HCT116 (cell line): Measurements from ENCODE around the gene CPA4.

ENCODE experiments used
- CBX3 ChIP-seq: IDR thresholded peaks from 2 replicates; pipeline ENCODE4 v1.6.1; 2012; ENCODE audit warnings: low read depth
- CEBPB ChIP-seq: IDR thresholded peaks from 2 replicates; pipeline ENCODE4 v1.6.1; 2012; ENCODE audit warnings: low read depth
- ELF1 ChIP-seq: IDR thresholded peaks from 2 replicates; pipeline ENCODE4 v1.6.1; 2012; ENCODE audit warnings: low read depth, borderline replicate concordance
- EZH2 ChIP-seq: fragments of 200-600 bp; sonication (generic); IDR thresholded peaks from 2 replicates; pipeline ENCODE4 v1.6.1; 2017; ENCODE audit warnings: antibody characterized with exemption, mixed run types
- FOSL1 ChIP-seq: IDR thresholded peaks from 2 replicates; pipeline ENCODE4 v1.6.1; 2012; ENCODE audit warnings: low read depth
- JUND ChIP-seq: IDR thresholded peaks from 2 replicates; pipeline ENCODE4 v1.6.1; 2012
- POLR2A ChIP-seq: IDR thresholded peaks from 2 replicates; pipeline ENCODE4 v1.7.0; 2011; ENCODE audit warnings: borderline replicate concordance; ENCODE audit not compliant: insufficient read depth, insufficient read length; ENCODE audit errors: extremely low read depth
- SP1 ChIP-seq: IDR thresholded peaks from 2 replicates; pipeline ENCODE4 v1.6.1; 2012; ENCODE audit warnings: low read depth
- SRF ChIP-seq: IDR thresholded peaks from 2 replicates; pipeline ENCODE4 v1.6.1; 2012; ENCODE audit warnings: low read depth
- TCF7L2 ChIP-seq: IDR thresholded peaks from 2 replicates; pipeline ENCODE4 v1.7.0; 2011; ENCODE audit warnings: borderline replicate concordance, inconsistent platforms; ENCODE audit not compliant: insufficient read depth, insufficient read length; ENCODE audit errors: extremely low read depth
- YY1 ChIP-seq: IDR thresholded peaks from 2 replicates; pipeline ENCODE4 v1.6.1; 2011; ENCODE audit warnings: low read length, low read depth, moderate library complexity, mild to moderate bottlenecking; ENCODE audit not compliant: insufficient replicate concordance; ENCODE audit errors: extremely low read depth
- TF ChIP-seq, protein P1 (sequence below), 3 experiments: fragments of 200-600 bp in 1 of 3; sonication (generic) in 1 of 3; IDR thresholded peaks in 2 of 3; conservative IDR thresholded peaks in 1 of 3; 2 replicates each; pipeline ENCODE4 v1.5.1; 2012 to 2017; ENCODE audit warnings: low read depth in 2 of 3, low read length in 2 of 3, antibody characterized with exemption in 1 of 3, borderline replicate concordance in 1 of 3, control low read depth in 1 of 3, mild to moderate bottlenecking in 1 of 3, mixed read lengths in 1 of 3, mixed run types in 1 of 3, moderate library complexity in 1 of 3; ENCODE audit not compliant: insufficient read depth in 1 of 3
- TF ChIP-seq, protein P2 (sequence below): IDR thresholded peaks from 2 replicates; pipeline ENCODE4 v1.6.1; 2012; ENCODE audit warnings: low read depth
- TF ChIP-seq, protein P3 (sequence below): IDR thresholded peaks from 2 replicates; pipeline ENCODE4 v1.6.1; 2012

DNA sequence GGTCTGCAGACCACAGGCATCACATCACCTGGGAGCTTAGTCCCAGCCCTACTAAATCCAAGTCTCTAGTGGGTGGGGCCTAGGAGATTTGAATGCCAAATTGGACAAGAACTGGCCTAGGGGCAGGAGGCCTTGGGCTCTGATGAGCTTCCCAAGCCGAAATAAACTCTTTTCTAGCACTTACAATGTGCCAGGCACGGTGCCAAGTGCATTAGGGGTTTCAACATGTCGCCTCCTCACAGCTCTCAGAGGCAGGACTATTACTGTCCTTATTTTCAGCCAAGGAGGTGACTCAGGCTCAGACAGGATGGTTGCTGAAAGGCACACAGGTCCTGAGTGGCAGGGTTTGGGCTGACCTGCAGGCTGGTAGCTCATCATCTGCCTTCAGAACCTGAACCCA lies 78.1 kb downstream of the CPA4 start:
- TF ChIP-seq ELF1 (no peak), EZH2 (no peak), POLR2A (no peak), JUND (no peak), CEBPB (no peak), SP1 (no peak), CBX3 (no peak), YY1 (no peak), SRF (no peak), TCF7L2 (no peak), FOSL1 (no peak)
- TF ChIP-seq, protein P1, sequence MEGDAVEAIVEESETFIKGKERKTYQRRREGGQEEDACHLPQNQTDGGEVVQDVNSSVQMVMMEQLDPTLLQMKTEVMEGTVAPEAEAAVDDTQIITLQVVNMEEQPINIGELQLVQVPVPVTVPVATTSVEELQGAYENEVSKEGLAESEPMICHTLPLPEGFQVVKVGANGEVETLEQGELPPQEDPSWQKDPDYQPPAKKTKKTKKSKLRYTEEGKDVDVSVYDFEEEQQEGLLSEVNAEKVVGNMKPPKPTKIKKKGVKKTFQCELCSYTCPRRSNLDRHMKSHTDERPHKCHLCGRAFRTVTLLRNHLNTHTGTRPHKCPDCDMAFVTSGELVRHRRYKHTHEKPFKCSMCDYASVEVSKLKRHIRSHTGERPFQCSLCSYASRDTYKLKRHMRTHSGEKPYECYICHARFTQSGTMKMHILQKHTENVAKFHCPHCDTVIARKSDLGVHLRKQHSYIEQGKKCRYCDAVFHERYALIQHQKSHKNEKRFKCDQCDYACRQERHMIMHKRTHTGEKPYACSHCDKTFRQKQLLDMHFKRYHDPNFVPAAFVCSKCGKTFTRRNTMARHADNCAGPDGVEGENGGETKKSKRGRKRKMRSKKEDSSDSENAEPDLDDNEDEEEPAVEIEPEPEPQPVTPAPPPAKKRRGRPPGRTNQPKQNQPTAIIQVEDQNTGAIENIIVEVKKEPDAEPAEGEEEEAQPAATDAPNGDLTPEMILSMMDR (IDR thresholded peaks at IDR 0.05 in 2 of 3, conservative IDR thresholded peaks at IDR 0.05 in 1 of 3; ENCODE audit: borderline replicate concordance in 1 of 3, insufficient read depth in 1 of 3, low read depth in 2 of 3, low read length in 2 of 3) = no peak
- TF ChIP-seq, protein P2, sequence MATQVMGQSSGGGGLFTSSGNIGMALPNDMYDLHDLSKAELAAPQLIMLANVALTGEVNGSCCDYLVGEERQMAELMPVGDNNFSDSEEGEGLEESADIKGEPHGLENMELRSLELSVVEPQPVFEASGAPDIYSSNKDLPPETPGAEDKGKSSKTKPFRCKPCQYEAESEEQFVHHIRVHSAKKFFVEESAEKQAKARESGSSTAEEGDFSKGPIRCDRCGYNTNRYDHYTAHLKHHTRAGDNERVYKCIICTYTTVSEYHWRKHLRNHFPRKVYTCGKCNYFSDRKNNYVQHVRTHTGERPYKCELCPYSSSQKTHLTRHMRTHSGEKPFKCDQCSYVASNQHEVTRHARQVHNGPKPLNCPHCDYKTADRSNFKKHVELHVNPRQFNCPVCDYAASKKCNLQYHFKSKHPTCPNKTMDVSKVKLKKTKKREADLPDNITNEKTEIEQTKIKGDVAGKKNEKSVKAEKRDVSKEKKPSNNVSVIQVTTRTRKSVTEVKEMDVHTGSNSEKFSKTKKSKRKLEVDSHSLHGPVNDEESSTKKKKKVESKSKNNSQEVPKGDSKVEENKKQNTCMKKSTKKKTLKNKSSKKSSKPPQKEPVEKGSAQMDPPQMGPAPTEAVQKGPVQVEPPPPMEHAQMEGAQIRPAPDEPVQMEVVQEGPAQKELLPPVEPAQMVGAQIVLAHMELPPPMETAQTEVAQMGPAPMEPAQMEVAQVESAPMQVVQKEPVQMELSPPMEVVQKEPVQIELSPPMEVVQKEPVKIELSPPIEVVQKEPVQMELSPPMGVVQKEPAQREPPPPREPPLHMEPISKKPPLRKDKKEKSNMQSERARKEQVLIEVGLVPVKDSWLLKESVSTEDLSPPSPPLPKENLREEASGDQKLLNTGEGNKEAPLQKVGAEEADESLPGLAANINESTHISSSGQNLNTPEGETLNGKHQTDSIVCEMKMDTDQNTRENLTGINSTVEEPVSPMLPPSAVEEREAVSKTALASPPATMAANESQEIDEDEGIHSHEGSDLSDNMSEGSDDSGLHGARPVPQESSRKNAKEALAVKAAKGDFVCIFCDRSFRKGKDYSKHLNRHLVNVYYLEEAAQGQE = no peak
- TF ChIP-seq, protein P3, sequence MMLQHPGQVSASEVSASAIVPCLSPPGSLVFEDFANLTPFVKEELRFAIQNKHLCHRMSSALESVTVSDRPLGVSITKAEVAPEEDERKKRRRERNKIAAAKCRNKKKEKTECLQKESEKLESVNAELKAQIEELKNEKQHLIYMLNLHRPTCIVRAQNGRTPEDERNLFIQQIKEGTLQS = no peak
